Mammary epithelial cell (primary cell): Measurements from ENCODE around the gene THADA.

ENCODE experiments used
- EZH2 ChIP-seq: IDR thresholded peaks from 2 replicates; pipeline ENCODE4 v1.6.1; 2012; ENCODE audit warnings: low read length, inconsistent platforms, borderline replicate concordance
- TF ChIP-seq, protein P1 (sequence below), 2 donors: IDR thresholded peaks in 1 of 2; conservative IDR thresholded peaks in 1 of 2; 2 replicates each; pipeline ENCODE4 v1.5.1; 2011 to 2012; ENCODE audit warnings: inconsistent platforms in 2 of 2, low read length in 2 of 2, mild to moderate bottlenecking in 2 of 2, control low read depth in 1 of 2, low read depth in 1 of 2; ENCODE audit not compliant: insufficient read depth in 1 of 2; ENCODE audit errors: extremely low read depth in 1 of 2

DNA sequence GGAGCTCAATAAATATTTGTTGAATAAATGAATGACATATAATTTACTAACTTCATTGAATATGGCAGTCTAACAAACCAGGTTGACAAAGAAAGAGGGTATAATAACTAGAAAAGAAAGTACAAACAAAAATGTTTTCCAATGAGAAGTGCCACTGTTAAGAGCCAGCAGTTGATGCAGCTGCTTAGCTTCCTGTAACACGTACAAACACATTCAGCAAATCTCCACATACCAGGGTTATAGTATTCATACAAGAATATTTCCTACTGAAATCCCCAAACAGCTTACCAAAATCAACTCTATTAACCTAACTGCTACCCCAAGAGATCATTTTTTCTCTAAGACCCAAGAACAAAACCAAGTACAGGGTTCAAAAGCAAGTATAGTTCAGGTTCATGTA, 77.7 kb downstream of the THADA start:
- TF ChIP-seq, protein P1, sequence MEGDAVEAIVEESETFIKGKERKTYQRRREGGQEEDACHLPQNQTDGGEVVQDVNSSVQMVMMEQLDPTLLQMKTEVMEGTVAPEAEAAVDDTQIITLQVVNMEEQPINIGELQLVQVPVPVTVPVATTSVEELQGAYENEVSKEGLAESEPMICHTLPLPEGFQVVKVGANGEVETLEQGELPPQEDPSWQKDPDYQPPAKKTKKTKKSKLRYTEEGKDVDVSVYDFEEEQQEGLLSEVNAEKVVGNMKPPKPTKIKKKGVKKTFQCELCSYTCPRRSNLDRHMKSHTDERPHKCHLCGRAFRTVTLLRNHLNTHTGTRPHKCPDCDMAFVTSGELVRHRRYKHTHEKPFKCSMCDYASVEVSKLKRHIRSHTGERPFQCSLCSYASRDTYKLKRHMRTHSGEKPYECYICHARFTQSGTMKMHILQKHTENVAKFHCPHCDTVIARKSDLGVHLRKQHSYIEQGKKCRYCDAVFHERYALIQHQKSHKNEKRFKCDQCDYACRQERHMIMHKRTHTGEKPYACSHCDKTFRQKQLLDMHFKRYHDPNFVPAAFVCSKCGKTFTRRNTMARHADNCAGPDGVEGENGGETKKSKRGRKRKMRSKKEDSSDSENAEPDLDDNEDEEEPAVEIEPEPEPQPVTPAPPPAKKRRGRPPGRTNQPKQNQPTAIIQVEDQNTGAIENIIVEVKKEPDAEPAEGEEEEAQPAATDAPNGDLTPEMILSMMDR (conservative IDR thresholded peaks at IDR 0.05 in 1 of 2, IDR thresholded peaks at IDR 0.05 in 1 of 2; ENCODE audit: extremely low read depth in 1 of 2, insufficient read depth in 1 of 2, low read depth in 1 of 2, low read length in 2 of 2), result no peak
- TF ChIP-seq EZH2, result no peak
